ENCODE measurements around the gene NEURL3.

GRCh38 chr2:96449637-96450036 is 55.5 kb downstream of the NEURL3 start:
- no peak for TF ChIP-seq CTCF (conservative IDR thresholded peaks at IDR 0.05; ENCODE audit: low read length)
- TF ChIP-seq EZH2phosphoT487 (IDR thresholded peaks at IDR 0.05; ENCODE audit: borderline replicate concordance) = no peak
